B cell (primary cell): ENCODE measurements around the gene PTPRM.

Experiments used
- CTCF ChIP-seq: fragments of 200-600 bp; IDR thresholded peaks from one replicate; pipeline ENCODE4 v1.8.0; 2022; ENCODE audit warnings: antibody characterized with exemption, mild to moderate bottlenecking
- EZH2 ChIP-seq: IDR thresholded peaks from 2 replicates; pipeline ENCODE4 v1.6.1; 2012; ENCODE audit warnings: borderline replicate concordance, low read depth, mild to moderate bottlenecking, moderate library complexity, low read length; ENCODE audit not compliant: insufficient read depth, poor library complexity, severe bottlenecking

GRCh38 chr18:7682321-7682720 lies 115.2 kb downstream of the PTPRM start:
- TF ChIP-seq CTCF (no peak), EZH2 (no peak)
